Right ventricle myocardium superior (tissue), 1 donor: ENCODE measurements around the gene BDKRB2. TPM values are rescaled to one million over a fixed set of nuclear protein-coding genes. Genes with fewer than 3 reads are reported as not detected.
"Not testable (repeated sequence)": the region's sequence is repeated elsewhere in the genome, so short reads cannot be mapped to it uniquely, and the experiment has no call there.

Experiments used
- ATAC-seq: fragments of 200-7000 bp; cut with Tn5 transposase; one replicate; pipeline ENCODE4 v1.9.1; 2020; ENCODE audit warnings: mild to moderate bottlenecking; ENCODE audit not compliant: poor library complexity
- DNase-seq: peaks from one replicate; pipeline ENCODE4 v3.0.0-alpha.2; 2020
- intact Hi-C: fragments of 100-400 bp; cut with DNase I; formaldehyde crosslinking; loops from one replicate; pipeline ENCODE4 v1.11.2; 2022
- total RNA-seq: library from RNA; stranded (reverse); fragmentation: NEBNext Ultra II Directional; extraction: Animal tissue kit (Norgen Biotek cat#: 25700); gene quantifications from one replicate; pipeline ENCODE4 v1.2.1, GENCODE V29; 2021
- donor health status: DM: no; HTN: yes; CAD: no; lungs with severe emphysema.

Gene BDKRB2
- total RNA-seq, 1 donor from 2014 or later, result 1.2 TPM

GRCh38 chr14:96240641-96241040 lies 36.0 kb downstream of the BDKRB2 start:
- intact Hi-C loops, result no loop called here
- DNase-seq (no peak), ATAC-seq (no peak)

- ATAC-seq (no peak), DNase-seq (no peak)
- intact Hi-C loops, result no loop called here
Measured at GRCh38 chr14:96242126-96242525, 37.5 kb downstream of the BDKRB2 start.

- intact Hi-C loops, result no loop called here
- DNase-seq, result no peak
- no peak for ATAC-seq
Measured at GRCh38 chr14:96243785-96244184, 39.1 kb downstream of the BDKRB2 start.

DNA sequence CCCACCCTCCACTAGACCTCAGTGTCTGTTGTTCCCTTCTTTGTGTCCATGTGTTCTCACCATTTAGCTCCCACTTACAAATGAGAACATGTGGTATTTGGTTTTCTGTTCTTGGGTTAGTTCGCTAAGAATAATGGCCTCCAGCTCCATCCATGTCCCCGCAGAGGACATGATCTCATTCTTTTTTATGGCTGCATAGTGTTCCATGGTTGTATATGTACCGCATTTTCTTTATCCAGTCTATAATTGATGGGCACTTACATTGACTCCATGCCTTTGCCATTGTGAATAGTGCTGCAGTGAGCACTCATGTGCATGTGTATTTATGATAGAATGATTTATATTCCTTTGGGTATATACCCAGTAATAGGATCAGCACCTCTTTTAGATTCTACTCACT lies 40.4 kb downstream of the BDKRB2 start:
- DNase-seq, intact Hi-C loops, ATAC-seq: not testable (repeated sequence)

DNA sequence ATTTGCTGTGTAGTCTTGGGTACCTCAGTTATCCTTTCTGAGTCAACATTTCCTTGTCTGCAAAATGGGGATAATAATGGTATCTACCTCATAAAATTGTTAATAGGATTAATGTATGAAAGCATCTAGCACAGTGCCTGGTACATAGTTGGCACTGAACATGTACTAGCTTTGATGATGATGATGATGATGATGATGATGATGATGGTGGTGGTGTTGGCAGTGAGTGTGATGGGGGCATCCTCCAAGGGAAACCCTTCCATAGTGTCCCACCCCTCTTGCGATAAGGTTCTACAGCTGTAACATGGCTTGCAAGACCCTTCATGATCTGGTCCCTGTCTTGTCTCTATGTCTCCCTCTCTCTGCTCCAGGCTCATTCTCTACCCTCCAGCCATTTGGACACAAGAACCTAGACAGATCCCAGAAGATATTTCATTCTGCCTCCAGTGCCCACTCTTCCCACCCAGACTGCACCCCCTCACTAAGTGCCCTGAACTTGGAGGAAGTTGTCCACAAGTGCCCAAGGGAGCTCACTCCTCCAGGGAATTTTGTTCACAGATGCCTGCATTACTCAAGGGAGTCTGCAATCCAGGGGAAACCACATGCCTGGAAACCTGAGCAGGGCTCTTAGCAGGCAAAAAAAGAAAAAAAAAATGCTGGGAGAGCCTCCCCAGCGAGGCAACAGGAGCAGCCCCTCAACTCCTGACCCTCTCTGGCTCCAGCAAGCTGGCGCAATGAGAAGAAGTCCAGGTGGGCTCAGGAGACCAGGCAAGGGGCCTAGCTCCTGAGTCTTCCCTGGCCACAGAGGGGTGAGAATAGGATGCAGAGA lies 41.3 kb downstream of the BDKRB2 start:
- intact Hi-C loops, result no loop called here
- DNase-seq (no peak), ATAC-seq (no peak)

- intact Hi-C loops, result no loop called here
- no peak for DNase-seq
- ATAC-seq, result no peak
Measured at GRCh38 chr14:96246539-96246847, 41.9 kb downstream of the BDKRB2 start.

- ATAC-seq (no peak), DNase-seq (no peak)
- intact Hi-C loops, result no loop called here
Measured at GRCh38 chr14:96247031-96247430, 42.4 kb downstream of the BDKRB2 start.

DNA sequence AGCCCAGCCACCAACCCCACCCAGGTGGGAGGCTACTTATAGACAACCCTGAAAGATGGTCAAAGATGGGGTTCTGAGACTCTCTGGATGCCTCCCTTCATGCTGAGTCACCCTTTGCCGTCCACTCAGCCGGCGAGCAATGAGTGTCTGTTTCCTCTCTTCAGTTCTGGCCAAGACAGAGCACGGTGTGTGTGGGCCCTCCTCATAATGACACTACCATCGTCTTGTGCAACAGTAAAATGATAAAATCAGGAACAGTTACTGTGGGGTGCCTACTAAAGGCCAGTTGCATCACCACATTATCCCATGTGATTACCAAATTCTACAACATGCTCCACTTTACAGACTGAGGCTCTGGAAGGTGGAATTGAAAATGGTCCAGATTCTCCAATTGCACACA lies 44.4 kb downstream of the BDKRB2 start:
- intact Hi-C loops, result no loop called here
- DNase-seq (no peak), ATAC-seq (peak; percentile 29)

DNA sequence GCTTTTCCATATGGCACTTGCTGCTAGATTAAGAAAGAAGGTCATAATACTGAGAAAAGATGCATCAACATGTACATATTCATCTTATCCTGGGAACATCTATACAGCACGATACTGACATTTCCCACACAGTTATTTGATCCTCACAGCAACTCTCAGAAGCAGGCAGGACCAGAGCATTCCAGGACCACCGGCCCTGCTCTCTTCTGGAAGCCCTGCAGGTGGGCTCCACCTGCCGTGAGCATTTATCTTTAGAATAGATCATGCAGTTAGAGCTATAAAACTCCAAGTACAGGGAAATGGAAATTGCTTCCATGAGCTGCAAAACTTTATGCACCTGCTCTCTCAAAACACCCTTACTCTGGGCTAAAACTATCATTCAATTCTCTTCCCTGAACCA lies 45.8 kb downstream of the BDKRB2 start:
- no peak for ATAC-seq
- intact Hi-C loops, result no loop called here
- no peak for DNase-seq

GRCh38 chr14:96251656-96252155 lies 47.1 kb downstream of the BDKRB2 start:
- intact Hi-C loops, result no loop called here
- DNase-seq, result no peak
- ATAC-seq, result no peak

GRCh38 chr14:96252323-96252998 lies 47.8 kb downstream of the BDKRB2 start:
- no peak for ATAC-seq
- intact Hi-C loops, result no loop called here
- DNase-seq, result no peak

DNA sequence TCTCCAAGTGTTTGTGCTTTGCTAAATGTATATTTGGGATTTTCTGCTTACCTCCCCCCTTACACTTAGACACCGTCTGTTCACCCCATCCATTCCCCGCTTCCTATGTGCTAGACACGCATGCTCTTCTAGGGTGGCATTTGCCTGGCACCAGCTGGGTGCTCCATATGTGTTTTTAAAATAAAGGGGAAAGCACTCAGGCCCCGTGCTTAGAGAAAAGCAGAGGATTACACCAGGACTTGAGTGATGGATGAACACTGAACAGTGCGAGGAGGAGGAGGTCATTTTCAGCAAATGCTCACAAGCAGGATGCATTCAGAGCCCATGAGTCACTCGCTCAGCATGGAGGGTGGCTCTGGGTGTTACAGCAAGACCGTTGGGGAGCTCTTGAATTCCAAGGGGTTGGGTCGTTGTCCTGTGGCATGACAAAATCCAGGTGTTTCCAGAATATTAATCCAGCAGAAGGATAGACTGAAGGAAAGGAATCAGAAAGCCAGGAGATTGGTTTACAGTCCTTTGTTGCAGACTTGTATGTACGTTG lies 48.4 kb downstream of the BDKRB2 start:
- intact Hi-C loops, result no loop called here

DNA sequence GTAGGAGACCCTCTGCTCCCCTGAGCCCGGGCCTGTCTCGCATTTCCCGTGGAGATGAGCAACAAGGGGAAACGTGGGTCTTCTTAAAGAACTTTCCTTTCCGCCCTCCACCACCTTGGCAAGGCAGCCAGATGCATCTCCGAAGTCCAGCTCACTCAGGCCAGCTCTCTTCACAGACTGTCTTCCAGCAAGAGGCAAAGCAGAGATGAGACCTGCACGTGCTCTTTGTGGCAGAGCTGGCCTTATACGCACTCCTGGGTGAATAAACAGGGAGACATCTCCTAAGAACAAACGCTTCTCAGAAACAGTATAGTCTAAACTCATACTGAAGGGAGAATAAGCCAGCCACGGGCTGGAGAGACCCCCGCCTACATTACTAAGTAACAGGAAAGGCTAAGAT lies 50.0 kb downstream of the BDKRB2 start:
- no peak for ATAC-seq
- intact Hi-C loops, result no loop called here

More for the DNA sequence above, 48.4 kb downstream of the BDKRB2 start:
- no peak for DNase-seq
- ATAC-seq, result no peak

DNA sequence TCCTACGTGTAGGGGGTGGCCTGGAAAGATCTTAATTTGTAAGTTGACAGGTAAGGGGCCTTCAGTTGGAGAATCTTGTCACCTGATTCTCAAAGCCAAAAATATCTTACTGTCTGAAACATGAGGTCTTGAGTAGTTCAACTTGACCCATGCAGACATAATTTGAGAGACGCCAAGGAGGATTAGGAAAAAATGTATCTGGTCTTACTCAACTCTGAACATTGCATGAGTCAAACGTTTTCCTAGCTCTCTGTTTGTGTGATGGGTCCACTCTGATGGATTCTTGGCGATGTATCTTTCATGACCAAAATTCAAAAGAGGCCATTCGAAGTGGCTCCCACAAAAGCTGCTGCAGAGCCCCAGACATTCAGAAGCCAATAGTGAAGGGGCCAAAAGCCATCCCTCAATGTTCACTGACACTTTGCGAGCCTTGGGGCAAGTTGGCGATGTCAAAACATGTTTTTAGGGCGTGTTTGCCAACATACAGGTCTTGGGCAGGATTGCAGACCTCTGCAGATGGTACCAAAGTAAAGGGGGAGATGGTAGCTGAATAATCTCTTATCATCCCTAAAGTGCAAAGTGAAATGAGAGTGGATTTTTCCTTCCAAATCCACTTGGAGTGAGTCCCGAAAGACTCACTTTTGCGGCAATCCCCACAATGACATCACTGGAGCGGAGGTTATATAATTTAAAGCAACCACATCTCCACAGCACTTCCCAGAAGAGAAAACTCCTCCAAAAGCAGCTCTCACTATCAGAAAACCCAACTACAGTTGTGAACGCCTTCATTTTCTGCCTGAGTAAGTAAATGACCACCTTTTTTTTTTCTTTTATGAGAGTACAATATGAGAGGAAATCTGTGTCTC lies 51.1 kb downstream of the BDKRB2 start, which contains the start of gene BDKRB1:
TSS of gene BDKRB1 (plus strand) at position 710 of the 866 bp plus-strand sequence. CDS start 7,473 bp downstream, outside the sequence.
- intact Hi-C loops, result no loop called here
- ATAC-seq (no peak), DNase-seq (no peak)

More for the DNA sequence above, 50.0 kb downstream of the BDKRB2 start:
- no peak for DNase-seq

GRCh38 chr14:96256407-96256806 lies 51.8 kb downstream of the BDKRB2 start:
- intact Hi-C loops, result no loop called here
- DNase-seq (no peak), ATAC-seq (no peak)

DNA sequence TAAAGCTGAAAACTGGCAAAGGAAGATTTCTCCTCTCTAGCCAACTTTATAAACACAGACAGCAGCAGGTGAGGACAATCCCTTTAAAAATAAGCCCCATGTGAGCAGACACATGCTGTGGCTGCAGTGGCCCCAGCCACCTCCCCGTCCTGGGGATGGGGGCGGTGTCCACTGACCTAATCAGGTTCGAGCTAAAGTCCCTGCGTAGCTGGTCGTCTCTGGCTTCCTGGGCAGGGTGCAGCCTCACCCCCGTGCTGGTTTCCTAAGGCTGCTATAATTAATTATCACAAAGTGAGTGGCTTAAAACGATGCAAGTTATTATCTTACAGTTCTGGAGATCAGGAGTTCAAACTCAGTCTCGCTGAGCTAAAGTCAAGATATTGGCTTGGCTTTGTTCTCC lies 52.4 kb downstream of the BDKRB2 start:
- intact Hi-C loops, result no loop called here
- no peak for ATAC-seq
- no peak for DNase-seq

DNA sequence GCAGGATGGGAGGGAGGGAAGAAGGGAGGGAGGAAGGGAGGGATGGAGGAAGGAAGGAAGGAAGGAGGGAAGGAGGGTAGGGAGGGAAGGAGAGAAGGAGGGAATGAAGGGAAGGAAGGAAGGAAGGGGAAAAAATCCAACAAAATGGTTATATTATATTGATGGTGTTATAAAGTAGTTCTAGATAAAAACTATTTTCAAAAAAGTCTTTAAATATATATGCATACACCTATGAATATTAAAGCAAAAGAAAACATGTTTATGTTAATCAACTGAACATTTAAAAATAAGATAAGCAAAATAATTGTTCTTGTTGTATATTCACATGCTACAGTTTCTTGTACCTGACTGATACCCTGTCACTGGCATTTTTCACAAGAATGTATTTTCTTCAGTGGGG lies 53.3 kb downstream of the BDKRB2 start:
- DNase-seq, result no peak
- intact Hi-C loops, result no loop called here
- no peak for ATAC-seq

DNA sequence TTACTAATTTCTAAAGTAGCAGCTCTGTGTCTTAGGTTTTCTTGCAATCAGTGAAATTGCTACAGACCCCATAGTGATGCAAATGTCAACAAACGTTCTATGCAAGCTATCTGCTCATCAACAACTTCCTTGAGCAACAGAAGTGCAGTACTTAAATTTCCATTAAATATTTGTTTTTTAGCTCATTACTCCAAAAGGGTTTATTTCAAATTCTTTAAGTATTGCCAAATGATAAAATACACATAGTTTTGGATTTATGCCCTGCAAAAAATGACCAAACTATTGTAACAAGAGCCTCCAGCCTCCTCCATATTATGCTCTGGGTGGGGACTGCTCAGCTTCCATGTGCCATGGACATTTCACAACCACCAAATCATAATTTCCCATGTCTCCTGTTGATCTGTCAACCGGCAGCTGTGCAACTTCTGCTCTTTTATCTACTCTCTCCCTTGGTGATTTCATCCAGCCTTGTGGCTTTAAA lies 55.7 kb downstream of the BDKRB2 start:
- ATAC-seq, result peak; percentile 25
- no peak for DNase-seq
- intact Hi-C loops, result no loop called here

- ATAC-seq (no peak), DNase-seq (no peak)
- intact Hi-C loops, result no loop called here
Measured at GRCh38 chr14:96261053-96261452, 56.4 kb downstream of the BDKRB2 start.
